SW480 (cell line): ENCODE measurements around the gene RNF19B.
"Not testable (repeated sequence)": the region's sequence is repeated elsewhere in the genome, so short reads cannot be mapped to it uniquely, and the experiment has no call there.

ENCODE experiments used
- DNase-seq: peaks from one replicate; pipeline ENCODE4 v3.0.0-alpha.2; 2016; ENCODE audit warnings: low spot score

RNF19B gene

DNA sequence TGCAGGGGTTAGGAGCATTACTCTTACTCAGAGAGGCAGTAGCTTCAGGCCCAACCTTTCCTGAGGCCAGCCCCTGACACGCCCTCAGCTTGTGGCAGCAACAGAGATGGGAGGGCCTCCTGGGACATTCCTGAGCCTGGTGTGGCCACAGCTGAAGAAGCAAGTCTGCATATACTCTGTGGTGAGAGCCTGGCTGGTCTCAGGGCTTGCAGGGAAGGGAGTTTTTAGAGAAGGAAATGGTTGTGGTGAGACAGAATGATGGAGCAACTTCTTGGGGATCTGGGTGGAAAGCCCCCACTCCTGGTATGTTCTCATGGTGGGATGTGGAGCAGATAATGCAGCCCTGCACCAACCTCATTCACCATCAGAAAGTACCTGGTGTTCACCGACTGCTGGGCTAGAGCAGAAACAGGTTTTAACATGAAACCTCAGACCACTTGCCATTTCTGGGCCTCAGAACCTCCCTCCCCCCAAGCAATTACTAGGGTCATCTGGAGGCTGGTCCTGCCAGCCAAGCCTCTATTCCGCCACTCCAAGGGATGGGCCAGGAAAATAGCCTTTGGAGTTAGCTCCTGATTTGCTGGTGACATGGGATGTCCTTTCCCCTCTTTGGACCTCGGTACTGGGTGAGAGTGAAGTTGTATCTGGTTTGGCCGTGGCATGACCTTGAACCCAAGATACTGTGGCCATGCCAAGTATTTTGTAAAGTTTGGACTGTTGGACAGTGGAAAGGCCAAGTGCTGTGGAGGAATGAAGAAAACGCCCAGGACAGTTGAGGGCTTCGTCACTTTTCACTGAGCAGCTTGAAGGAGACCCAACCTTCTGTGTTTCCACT is 28.1 kb upstream of the RNF19B start:
- peak; percentile 91 for DNase-seq

DNA sequence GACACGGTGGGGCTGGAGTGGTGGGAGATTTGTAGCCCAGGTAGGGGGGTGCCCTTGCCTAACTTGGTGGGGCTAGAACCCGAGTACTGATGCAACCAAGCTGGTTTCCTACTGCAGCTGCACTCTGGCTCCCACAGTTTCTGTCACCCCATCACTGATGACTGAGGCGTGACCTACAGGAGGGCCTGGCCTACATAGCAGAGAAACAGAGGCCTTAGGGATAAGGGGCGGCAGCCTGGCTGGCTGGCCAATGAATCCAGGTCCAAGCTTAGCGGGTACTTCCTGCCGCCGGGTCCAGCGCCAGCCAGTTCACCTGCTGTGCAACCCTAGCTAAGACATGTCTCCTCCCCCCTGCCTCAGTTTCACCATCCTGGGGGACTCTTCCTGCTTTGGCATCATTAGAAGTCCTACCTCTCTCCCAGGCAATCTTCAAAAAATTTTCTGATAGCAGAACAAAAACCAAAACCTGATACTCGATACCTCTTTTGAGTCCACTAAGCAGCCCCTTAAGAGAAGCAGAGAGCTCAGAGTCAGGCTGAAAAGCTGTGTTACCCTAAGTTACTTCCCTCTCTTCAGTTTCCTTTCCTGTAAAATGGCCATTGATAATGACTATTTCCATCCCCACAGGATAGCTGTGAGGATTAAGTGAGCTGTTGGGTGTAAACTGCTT is 27.3 kb upstream of the RNF19B start:
- DNase-seq, result no peak

DNA sequence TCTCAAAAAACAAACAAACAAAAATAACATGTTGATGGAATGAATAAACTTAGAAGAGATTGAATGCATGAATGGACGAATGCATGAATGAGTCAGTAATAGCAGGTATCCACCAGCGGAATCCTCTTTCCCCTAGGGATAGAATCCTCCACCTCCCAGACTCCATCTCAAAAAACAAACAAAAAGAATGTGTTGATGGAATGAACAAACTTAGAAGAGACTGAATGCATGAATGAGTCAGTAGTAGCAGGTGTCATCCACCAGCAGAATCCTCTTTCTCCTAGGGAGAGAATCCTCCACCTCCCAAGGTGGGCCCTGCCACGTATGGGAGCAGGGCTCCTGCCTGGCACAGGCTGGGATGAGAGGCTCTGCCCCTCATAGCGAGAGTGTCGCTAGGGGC is 26.8 kb upstream of the RNF19B start:
- DNase-seq, result no peak

GRCh38 chr1:32990887-32991286 is 26.3 kb upstream of the RNF19B start:
- no peak for DNase-seq

GRCh38 chr1:32989160-32990050 is 24.8 kb upstream of the RNF19B start:
- DNase-seq, result peak; percentile 43

DNA sequence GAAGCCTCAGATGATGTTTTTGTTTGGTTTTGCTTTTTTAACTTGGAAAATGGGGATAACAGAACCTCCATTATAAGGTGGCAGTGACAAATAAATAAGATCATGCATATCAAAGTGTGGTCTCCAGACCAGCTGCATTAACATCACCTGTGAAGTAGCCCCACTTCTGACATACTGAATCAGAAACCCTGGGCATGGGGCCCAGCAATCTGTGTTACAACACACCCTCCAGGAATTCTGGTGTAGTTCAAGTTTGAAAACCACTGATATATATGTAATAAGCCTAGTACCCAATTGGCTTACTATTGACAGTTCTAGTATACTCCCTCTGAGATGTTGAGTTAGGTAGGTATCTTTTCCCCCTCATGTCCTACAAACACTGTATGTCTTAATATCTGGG is 24.1 kb upstream of the RNF19B start:
- no peak for DNase-seq

DNA sequence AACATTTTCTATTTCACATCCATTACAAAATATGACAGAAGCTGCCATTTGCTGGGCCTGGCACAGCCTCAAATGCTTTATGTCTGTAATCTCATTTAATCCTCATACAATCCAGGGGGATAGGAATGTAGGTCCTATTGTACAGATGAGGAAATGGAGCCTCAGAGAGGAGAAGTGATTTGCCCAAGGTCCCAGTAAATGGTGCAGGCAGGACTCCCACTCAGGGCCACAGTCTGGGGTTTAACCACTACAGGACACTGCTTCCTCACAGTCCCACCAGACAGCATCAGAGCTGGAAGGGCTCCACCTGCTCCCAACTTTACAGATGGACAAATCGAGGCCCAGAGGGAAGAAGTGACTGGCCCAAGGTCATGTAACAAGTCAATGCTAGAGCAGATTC is 20.6 kb upstream of the RNF19B start:
- DNase-seq, result no peak

DNA sequence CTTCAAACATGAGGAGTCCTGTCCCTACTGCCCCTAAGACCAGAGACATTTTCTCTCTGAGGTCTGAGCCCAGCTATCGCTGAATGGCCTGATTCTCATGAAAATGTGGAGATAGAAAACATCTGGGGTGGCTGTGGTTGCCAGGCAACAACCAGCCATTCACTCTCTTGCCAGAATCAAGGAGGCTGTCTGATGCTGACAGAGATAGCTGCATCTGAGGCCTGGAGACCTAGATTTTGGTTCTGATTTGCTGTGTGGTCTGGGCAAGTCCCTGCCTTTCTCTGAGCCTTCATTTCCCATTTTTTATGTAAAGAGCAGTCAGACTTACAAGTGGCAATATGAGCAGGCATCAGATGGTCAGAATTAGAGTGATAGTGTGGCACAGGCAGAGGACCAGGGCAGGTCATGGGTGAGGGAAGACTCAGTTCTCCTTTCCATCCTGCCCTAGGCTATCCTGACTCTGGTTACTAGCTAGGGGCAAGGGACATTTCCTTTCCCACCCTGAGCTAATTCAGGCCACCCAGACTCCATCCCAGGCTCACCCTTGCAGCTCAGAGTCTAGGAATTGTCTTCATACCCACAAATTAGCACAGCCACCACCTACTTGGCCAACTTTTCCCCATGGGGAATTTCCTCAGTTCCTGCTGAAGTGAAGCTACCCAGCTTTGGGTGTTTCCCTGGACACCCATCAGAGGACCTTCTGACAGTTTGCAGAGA is 20.0 kb upstream of the RNF19B start:
- no peak for DNase-seq

- no peak for DNase-seq
Observed at GRCh38 chr1:32984090-32984454, 19.5 kb upstream of the RNF19B start.

- no peak for DNase-seq
Observed at GRCh38 chr1:32983020-32983419, 18.4 kb upstream of the RNF19B start.

DNA sequence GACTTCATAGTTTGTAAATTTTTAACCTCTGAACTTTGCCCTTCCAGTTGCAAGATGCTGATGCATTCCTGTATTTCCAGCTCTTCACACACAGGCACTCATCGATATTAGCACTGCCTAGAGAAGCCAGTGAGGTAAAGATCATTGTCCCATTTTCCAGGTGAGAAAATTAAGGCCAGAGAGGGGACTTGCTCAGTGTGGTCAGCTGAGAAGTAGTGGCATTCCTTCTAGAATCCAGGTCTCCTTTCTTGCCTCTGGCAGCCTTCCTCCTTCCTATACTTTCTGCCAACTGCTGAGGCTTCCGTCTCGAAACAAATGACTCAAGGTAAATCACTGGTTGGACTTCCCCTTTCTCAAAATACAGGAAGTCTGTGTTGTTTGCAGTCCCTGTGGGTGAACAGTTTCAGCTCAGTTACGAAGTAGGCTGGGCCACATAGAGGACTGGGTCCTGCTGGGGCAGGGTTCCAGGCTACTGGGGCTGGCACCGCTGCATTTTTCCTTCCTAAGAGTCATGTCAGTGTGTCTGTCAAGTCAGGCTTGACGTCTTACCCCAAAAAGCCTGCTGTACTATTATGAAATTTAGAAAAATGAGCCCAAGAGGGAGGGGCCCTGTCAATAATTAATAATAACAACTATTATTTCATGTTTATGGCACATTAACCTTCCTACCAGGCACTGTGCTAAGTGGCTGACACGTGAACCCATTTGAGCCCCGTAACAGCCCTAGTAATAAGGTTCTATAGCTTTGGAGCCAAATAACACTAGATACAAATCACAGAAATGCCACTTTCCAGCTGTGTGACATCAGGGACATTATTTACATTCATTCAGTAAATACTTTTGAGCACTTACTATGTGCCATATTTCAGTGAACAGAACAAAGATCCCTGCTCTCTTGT is 16.6 kb upstream of the RNF19B start:
- DNase-seq, result no peak

DNA sequence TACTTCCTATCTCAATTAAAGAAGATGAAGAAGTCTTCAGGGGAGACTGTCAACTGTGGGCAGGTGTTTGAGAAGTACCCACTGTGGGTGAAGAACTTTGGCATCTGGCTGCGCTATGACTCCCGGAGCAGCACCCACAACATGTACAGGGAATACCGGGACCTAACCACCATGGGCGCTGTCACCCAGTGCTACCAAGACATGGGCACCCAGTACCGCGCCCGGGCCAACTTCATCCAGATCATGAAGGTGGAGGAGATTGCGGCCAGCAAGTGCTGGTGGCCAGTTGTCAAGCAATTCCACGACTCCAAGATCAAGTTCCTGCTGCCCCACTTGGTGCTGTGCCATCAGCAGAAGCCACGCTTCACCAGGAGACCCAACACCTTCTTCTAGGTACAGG is 15.5 kb upstream of the RNF19B start:
- no peak for DNase-seq

GRCh38 chr1:32978854-32979253 is 14.2 kb upstream of the RNF19B start:
- no peak for DNase-seq

GRCh38 chr1:32977546-32978087 is 13.0 kb upstream of the RNF19B start:
- no peak for DNase-seq

DNA sequence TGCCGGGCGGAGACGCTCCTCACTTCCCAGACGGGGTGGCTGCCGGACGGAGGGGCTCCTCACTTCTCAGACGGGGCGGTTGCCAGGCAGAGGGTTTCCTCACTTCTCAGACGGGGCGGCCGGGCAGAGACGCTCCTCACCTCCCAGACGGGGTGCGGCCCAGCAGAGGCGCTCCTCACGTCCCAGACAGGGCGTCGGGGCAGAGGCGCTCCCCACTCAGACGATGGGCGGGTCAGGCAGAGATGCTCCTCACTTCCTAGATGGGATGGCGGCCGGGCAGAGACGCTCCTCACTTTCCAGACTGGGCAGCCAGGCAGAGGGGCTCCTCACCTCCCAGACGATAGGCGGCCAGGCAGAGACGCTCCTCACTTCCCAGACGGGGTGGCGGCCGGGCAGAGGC is 10.4 kb upstream of the RNF19B start:
- DNase-seq, result not testable (repeated sequence)

DNA sequence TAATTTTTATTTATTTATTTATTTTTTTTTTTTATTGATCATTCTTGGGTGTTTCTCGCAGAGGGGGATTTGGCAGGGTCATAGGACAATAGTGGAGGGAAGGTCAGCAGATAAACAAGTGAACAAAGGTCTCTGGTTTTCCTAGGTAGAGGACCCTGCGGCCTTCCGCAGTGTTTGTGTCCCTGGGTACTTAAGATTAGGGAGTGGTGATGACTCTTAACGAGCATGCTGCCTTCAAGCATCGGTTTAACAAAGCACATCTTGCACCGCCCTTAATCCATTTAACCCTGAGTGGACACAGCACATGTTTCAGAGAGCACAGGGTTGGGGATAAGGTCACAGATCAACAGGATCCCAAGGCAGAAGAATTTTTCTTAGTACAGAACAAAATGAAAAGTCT is 8.8 kb upstream of the RNF19B start:
- not testable (repeated sequence) for DNase-seq

DNA sequence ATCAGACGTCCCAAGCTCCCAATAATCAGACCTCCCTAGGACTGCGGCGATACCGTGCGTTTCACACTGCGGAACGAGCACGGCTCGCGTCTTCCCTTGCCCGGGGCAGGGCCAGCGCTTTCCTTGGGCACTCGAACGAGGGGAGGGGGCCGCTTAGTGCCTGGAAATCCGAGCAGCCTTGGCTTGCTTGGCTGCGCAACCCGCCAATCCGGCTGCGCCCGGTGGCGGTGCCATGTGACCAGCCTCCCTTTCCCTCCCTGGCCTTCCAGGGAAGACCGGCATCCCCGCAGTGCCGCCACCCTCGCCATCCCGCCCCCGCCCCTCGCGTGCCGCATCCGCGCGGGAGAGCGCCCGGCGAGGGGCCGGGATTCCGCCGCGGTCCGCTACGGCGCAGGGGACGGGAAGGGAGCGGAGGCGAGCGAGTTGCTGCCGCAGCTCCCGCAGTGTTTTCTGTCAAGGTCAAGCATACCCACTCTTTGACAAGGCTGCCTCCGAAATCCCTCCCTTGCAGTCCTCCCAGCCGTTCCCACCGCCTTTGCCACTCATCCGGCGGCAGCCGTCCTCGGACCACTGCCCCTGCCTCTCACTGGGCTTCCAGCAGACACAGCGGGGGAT is 8.3 kb upstream of the RNF19B start:
- no peak for DNase-seq

DNA sequence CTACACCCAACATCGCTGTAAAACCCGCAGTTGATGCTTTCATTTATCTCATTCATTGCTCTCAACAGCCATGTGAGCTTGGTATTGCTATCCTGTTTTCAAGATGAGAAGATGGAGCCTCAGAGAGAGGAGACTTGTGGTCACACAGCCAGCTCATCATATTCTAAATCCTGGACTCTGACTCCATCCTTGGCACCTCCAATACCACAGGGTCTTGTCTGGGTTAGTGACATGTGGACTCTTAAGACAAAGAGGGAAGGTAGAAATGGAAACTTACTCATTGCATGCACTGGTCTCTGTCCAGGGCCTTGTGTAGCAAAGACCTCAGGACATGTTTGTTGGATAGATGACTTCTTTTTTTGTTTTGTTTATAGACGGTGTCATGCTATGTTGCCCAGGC is 7.0 kb upstream of the RNF19B start:
- no peak for DNase-seq

GRCh38 chr1:32971156-32971555 is 6.5 kb upstream of the RNF19B start:
- no peak for DNase-seq

DNA sequence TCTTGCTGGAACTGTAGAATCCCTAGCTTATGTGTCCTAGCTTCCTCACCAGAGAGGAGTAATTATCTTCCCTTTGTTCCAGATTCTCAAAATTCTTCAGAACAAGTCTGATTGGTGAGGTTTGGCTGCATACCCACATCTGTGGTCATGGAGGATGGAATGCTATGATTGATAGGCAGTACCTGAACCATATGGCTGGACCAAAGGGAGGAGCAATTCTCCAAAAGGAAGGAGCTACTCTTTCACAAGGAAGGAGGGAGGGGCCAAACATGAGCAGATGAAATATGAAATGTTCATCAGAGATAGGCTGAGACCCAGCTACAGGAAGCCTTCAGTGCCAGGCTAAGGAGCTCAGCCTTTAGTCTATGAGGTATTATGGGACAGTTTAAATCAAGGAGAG is 5.0 kb upstream of the RNF19B start:
- DNase-seq, result peak; percentile 73
